Measurements from ENCODE around the gene KRTAP10-10. TPM values are rescaled to one million over a fixed set of nuclear protein-coding genes. Genes with fewer than 3 reads are reported as not detected.
"Not testable (repeated sequence)": the region's sequence is repeated elsewhere in the genome, so short reads cannot be mapped to it uniquely, and the experiment has no call there.

Gene KRTAP10-10
- total RNA-seq, 1 experiment from 2014 or later, result not detected

- Mint-ChIP-seq H3K27me3 (ENCODE audit: insufficient read depth, unreplicated experiment) (peaks cover 7% of the 10 kb centered on the region), H3K4me3 (ENCODE audit: unreplicated experiment) (no peak overlapping the region), H3K9me3 (ENCODE audit: unreplicated experiment) (peaks cover 51% of the 10 kb centered on the region), H3K36me3 (ENCODE audit: insufficient read depth, unreplicated experiment) (no peaks in the 10 kb centered on the region), H3K4me1 (ENCODE audit: low read depth, unreplicated experiment) (no peaks in the 10 kb centered on the region), H3K27ac (ENCODE audit: unreplicated experiment) (no peak overlapping the region)
- Histone ChIP-seq H3K27me3 (replicated peaks; ENCODE audit: control insufficient read depth, insufficient read depth, low read length) (no peaks in the 10 kb centered on the region), H3K4me1 (no peaks in the 10 kb centered on the region), H3K36me3 (ENCODE audit: control insufficient read depth, insufficient read depth, low read length) (no peaks in the 10 kb centered on the region), H3K4me3 (ENCODE audit: low read depth, low read length) (no peak overlapping the region), H3K9me3 (peaks cover 16% of the 10 kb centered on the region)
- no peak for TF ChIP-seq CTCF (IDR thresholded peaks at IDR 0.05; ENCODE audit: insufficient read depth in 1 of 2, low read depth in 1 of 2, low read length in 1 of 2, severe bottlenecking in 1 of 2, unreplicated experiment in 1 of 2)
- BruUV-seq (replicated peaks), result no TSS peak
- ChIA-PET CTCF (no interaction called here), POLR2A (no interaction called here)
- intact Hi-C loops (cut with micrococcal nuclease; ENCODE audit: unreplicated experiment), result no loop called here
- no peak for DNase-seq
Measured at GRCh38 chr21:44630440-44630839, 6.7 kb upstream of the KRTAP10-10 start.

- H3K9me3 ChIP-seq, result peaks cover 16% of the 10 kb centered on the region
- ChIA-PET CTCF (no interaction called here), POLR2A (interaction anchor here (0.6 kb wide), 1 partner anchor 49 kb away, joined by 3 read pairs; no protein-coding TSS in a partner anchor)
- no peaks in the 10 kb centered on the region for H3K4me1 Mint-ChIP-seq (ENCODE audit: low read depth, unreplicated experiment)
- no peaks in the 10 kb centered on the region for H3K36me3 Mint-ChIP-seq (ENCODE audit: insufficient read depth, unreplicated experiment)
- no peaks in the 10 kb centered on the region for H3K4me1 ChIP-seq
- no TSS peak for BruUV-seq (replicated peaks)
- intact Hi-C loops (cut with micrococcal nuclease; ENCODE audit: unreplicated experiment), result no loop called here
- H3K27ac Mint-ChIP-seq (ENCODE audit: unreplicated experiment), result no peak overlapping the region
- H3K4me3 Mint-ChIP-seq (ENCODE audit: unreplicated experiment), result no peak overlapping the region
- H3K9me3 Mint-ChIP-seq (ENCODE audit: unreplicated experiment), result peaks cover 51% of the 10 kb centered on the region
- no peaks in the 10 kb centered on the region for H3K36me3 ChIP-seq (ENCODE audit: control insufficient read depth, insufficient read depth, low read length)
- no peak for TF ChIP-seq CTCF (IDR thresholded peaks at IDR 0.05; ENCODE audit: insufficient read depth in 1 of 2, low read depth in 1 of 2, low read length in 1 of 2, severe bottlenecking in 1 of 2, unreplicated experiment in 1 of 2)
- no peaks in the 10 kb centered on the region for H3K27me3 ChIP-seq (replicated peaks; ENCODE audit: control insufficient read depth, insufficient read depth, low read length)
- no peak overlapping the region for H3K4me3 ChIP-seq (ENCODE audit: low read depth, low read length)
- H3K27me3 Mint-ChIP-seq (ENCODE audit: insufficient read depth, unreplicated experiment), result peaks cover 7% of the 10 kb centered on the region
- DNase-seq, result no peak
Measured at GRCh38 chr21:44632067-44632466, 5.1 kb upstream of the KRTAP10-10 start.

GRCh38 chr21:44636209-44637017 lies 743 bp upstream of the KRTAP10-10 start:
- BruUV-seq (replicated peaks), result no TSS peak
- H3K4me1 Mint-ChIP-seq (ENCODE audit: low read depth, unreplicated experiment), result no peaks in the 10 kb centered on the region
- Histone ChIP-seq H3K36me3 (ENCODE audit: control insufficient read depth, insufficient read depth, low read length) (no peaks in the 10 kb centered on the region), H3K27me3 (replicated peaks; ENCODE audit: control insufficient read depth, insufficient read depth, low read length) (no peaks in the 10 kb centered on the region), H3K4me3 (ENCODE audit: low read depth, low read length) (no peak overlapping the region), H3K4me1 (no peaks in the 10 kb centered on the region), H3K9me3 (peaks cover 16% of the 10 kb centered on the region)
- ChIA-PET POLR2A (no interaction called here), CTCF (no interaction called here)
- H3K4me3 Mint-ChIP-seq (ENCODE audit: unreplicated experiment), result no peak overlapping the region
- peaks cover 12% of the 10 kb centered on the region for H3K27me3 Mint-ChIP-seq (ENCODE audit: insufficient read depth, unreplicated experiment)
- DNase-seq, result no peak
- intact Hi-C loops (cut with micrococcal nuclease; ENCODE audit: unreplicated experiment), result no loop called here
- H3K9me3 Mint-ChIP-seq (ENCODE audit: unreplicated experiment), result peaks cover 40% of the 10 kb centered on the region
- no peak for TF ChIP-seq CTCF (IDR thresholded peaks at IDR 0.05; ENCODE audit: insufficient read depth in 1 of 2, low read depth in 1 of 2, low read length in 1 of 2, severe bottlenecking in 1 of 2, unreplicated experiment in 1 of 2)
- H3K36me3 Mint-ChIP-seq (ENCODE audit: insufficient read depth, unreplicated experiment), result no peaks in the 10 kb centered on the region
- H3K27ac Mint-ChIP-seq (ENCODE audit: unreplicated experiment), result no peak overlapping the region

GRCh38 chr21:44637851-44638348 lies 744 bp downstream of the KRTAP10-10 start:
- H3K27me3 ChIP-seq (replicated peaks; ENCODE audit: control insufficient read depth, insufficient read depth, low read length); POLR2A ChIA-PET; H3K4me3 ChIP-seq (ENCODE audit: low read depth, low read length); DNase-seq; CTCF ChIA-PET; intact Hi-C loops (cut with micrococcal nuclease; ENCODE audit: unreplicated experiment); H3K4me1 Mint-ChIP-seq (ENCODE audit: low read depth, unreplicated experiment); H3K36me3 ChIP-seq (ENCODE audit: control insufficient read depth, insufficient read depth, low read length); H3K27ac Mint-ChIP-seq (ENCODE audit: unreplicated experiment); H3K36me3 Mint-ChIP-seq (ENCODE audit: insufficient read depth, unreplicated experiment); H3K4me1 ChIP-seq; BruUV-seq (replicated peaks); H3K9me3 ChIP-seq; H3K4me3 Mint-ChIP-seq (ENCODE audit: unreplicated experiment): not testable (repeated sequence)
- Mint-ChIP-seq H3K9me3 (ENCODE audit: unreplicated experiment) (peaks cover 41% of the 10 kb centered on the region), H3K27me3 (ENCODE audit: insufficient read depth, unreplicated experiment) (peaks cover 14% of the 10 kb centered on the region)
